Glutamatergic neuron (in vitro differentiated cells): ENCODE measurements around the gene TMA7. TPM values are rescaled to one million over a fixed set of nuclear protein-coding genes. Genes with fewer than 3 reads are reported as not detected.

Experiments used
- DNase-seq: peaks from one replicate; pipeline ENCODE4 v3.0.0; 2022
- H3K27ac Mint-ChIP-seq: one replicate; pipeline ENCODE4 v1.8.0; 2020; ENCODE audit warnings: mild to moderate bottlenecking, mixed read lengths, inconsistent platforms; ENCODE audit not compliant: unreplicated experiment
- H3K27me3 Mint-ChIP-seq: one replicate; pipeline ENCODE4 v1.8.0; 2020; ENCODE audit warnings: mild to moderate bottlenecking, moderate library complexity, mixed read lengths, inconsistent platforms; ENCODE audit not compliant: unreplicated experiment
- H3K36me3 Mint-ChIP-seq: one replicate; pipeline ENCODE4 v1.8.0; 2020; ENCODE audit warnings: mild to moderate bottlenecking, mixed read lengths, inconsistent platforms; ENCODE audit not compliant: unreplicated experiment
- H3K4me1 Mint-ChIP-seq: one replicate; pipeline ENCODE4 v1.8.0; 2020; ENCODE audit warnings: mild to moderate bottlenecking, low read depth, mixed read lengths, inconsistent platforms; ENCODE audit not compliant: unreplicated experiment
- H3K4me3 Mint-ChIP-seq: one replicate; pipeline ENCODE4 v1.8.0; 2020; ENCODE audit warnings: mild to moderate bottlenecking, mixed read lengths, inconsistent platforms; ENCODE audit not compliant: unreplicated experiment
- H3K9me3 Mint-ChIP-seq: one replicate; pipeline ENCODE4 v1.8.0; 2020; ENCODE audit warnings: mild to moderate bottlenecking, moderate library complexity, mixed read lengths, inconsistent platforms; ENCODE audit not compliant: unreplicated experiment
- CTCF ChIP-seq: fragments of 200-600 bp; sonication (generic); IDR thresholded peaks from one replicate; pipeline ENCODE4 v1.5.0; 2021; ENCODE audit not compliant: partially characterized antibody, unreplicated experiment
- total RNA-seq: library from RNA; stranded (reverse); fragmentation: NEBNext Ultra II Directional; extraction: Animal tissue kit (Norgen Biotek cat#: 25700); gene quantifications from one replicate; pipeline ENCODE4 v1.2.1, GENCODE V29; 2021; ENCODE audit not compliant: unreplicated experiment

The TMA7 gene
- total RNA-seq, 1 donor from 2014 or later: 154 TPM

GRCh38 chr3:48402907-48403306, 37.1 kb upstream of the TMA7 start:
- no peaks in the 10 kb centered on the region for H3K36me3 Mint-ChIP-seq
- peaks cover 5% of the 10 kb centered on the region for H3K27me3 Mint-ChIP-seq
- no peak overlapping the region for H3K27ac Mint-ChIP-seq
- DNase-seq: no peak
- peaks cover 7% of the 10 kb centered on the region for H3K9me3 Mint-ChIP-seq
- H3K4me3 Mint-ChIP-seq: no peak overlapping the region
- peaks cover 3% of the 10 kb centered on the region for H3K4me1 Mint-ChIP-seq
- TF ChIP-seq CTCF: no peak

GRCh38 chr3:48403533-48404439, 36.3 kb upstream of the TMA7 start:
- Mint-ChIP-seq H3K9me3 (peaks cover 7% of the 10 kb centered on the region), H3K4me3 (no peak overlapping the region), H3K27ac (no peak overlapping the region), H3K27me3 (peaks cover 8% of the 10 kb centered on the region), H3K4me1 (peaks cover 3% of the 10 kb centered on the region), H3K36me3 (no peaks in the 10 kb centered on the region)
- no peak for TF ChIP-seq CTCF
- no peak for DNase-seq

GRCh38 chr3:48404440-48405342, 35.4 kb upstream of the TMA7 start:
- DNase-seq: no peak
- Mint-ChIP-seq H3K9me3 (peaks cover 7% of the 10 kb centered on the region), H3K27ac (no peak overlapping the region), H3K4me1 (no peaks in the 10 kb centered on the region), H3K27me3 (peaks cover 6% of the 10 kb centered on the region), H3K36me3 (no peaks in the 10 kb centered on the region), H3K4me3 (no peak overlapping the region)
- TF ChIP-seq CTCF: no peak

- Mint-ChIP-seq H3K4me1 (no peaks in the 10 kb centered on the region), H3K27ac (no peak overlapping the region), H3K4me3 (no peak overlapping the region), H3K9me3 (peaks cover 5% of the 10 kb centered on the region), H3K36me3 (no peaks in the 10 kb centered on the region), H3K27me3 (peaks cover 6% of the 10 kb centered on the region)
- TF ChIP-seq CTCF: no peak
- DNase-seq: no peak
These were observed 34.6 kb upstream of the TMA7 start for GRCh38 chr3:48405343-48405881.
